ENCODE measurements around the gene ADGRL3.

GRCh38 chr4:61201961-61202637 is 2.0 kb downstream of the ADGRL3 start:
- no peak for TF ChIP-seq CTCF (conservative IDR thresholded peaks at IDR 0.05; ENCODE audit: low read length)
- no peak for TF ChIP-seq EZH2phosphoT487 (IDR thresholded peaks at IDR 0.05; ENCODE audit: borderline replicate concordance, low read depth, low read length)

All from OCI-LY7 (cell line).